ENCODE results near the gene TCEAL5. TPM values are rescaled to one million over a fixed set of nuclear protein-coding genes. Genes with fewer than 3 reads are reported as not detected.
A peak's percentile ranks its signal among the peaks of the same experiment; 100 is the strongest.

Gene TCEAL5
- total RNA-seq, 1 donor from 2014 or later, result not detected

GRCh38 chrX:103293118-103293517 is 16.6 kb upstream of the TCEAL5 start:
- Histone ChIP-seq H3K9me3 (peaks cover 0 to 5% of the 10 kb centered on the region in 2 donors), H3K36me3 (no peaks in the 10 kb centered on the region), H3K27me3 (no peaks in the 10 kb centered on the region), H3K4me1 (no peaks in the 10 kb centered on the region), H3K4me3 (no peak overlapping the region), H3K27ac (no peak overlapping the region)
- intact Hi-C loops (cut with DNase I), result no loop called here
- no peak for DNase-seq (ENCODE audit: low spot score in 2 of 2)
- TF ChIP-seq CTCF (IDR thresholded peaks at IDR 0.05), result no peak

- intact Hi-C loops (cut with DNase I), result no loop called here
- Histone ChIP-seq H3K4me3 (no peak overlapping the region), H3K9me3 (peaks cover 0 to 3% of the 10 kb centered on the region in 2 donors), H3K27ac (no peak overlapping the region), H3K27me3 (no peaks in the 10 kb centered on the region), H3K36me3 (no peaks in the 10 kb centered on the region), H3K4me1 (no peaks in the 10 kb centered on the region)
- no peak for DNase-seq (ENCODE audit: low spot score in 2 of 2)
- no peak for TF ChIP-seq CTCF (IDR thresholded peaks at IDR 0.05)
Measured at GRCh38 chrX:103279624-103280023, 3.1 kb upstream of the TCEAL5 start.

- no peaks in the 10 kb centered on the region for H3K9me3 ChIP-seq
- TF ChIP-seq CTCF (IDR thresholded peaks at IDR 0.05), result no peak
- DNase-seq (ENCODE audit: low spot score in 2 of 2), result no peak
- intact Hi-C loops (cut with DNase I), result no loop called here
- H3K27ac ChIP-seq, result no peak overlapping the region
- no peaks in the 10 kb centered on the region for H3K4me1 ChIP-seq
- no peaks in the 10 kb centered on the region for H3K27me3 ChIP-seq
- no peaks in the 10 kb centered on the region for H3K36me3 ChIP-seq
- H3K4me3 ChIP-seq, result peak overlapping the region in 1 of 2 donors; percentile 55
Measured at GRCh38 chrX:103275947-103276567, 493 bp downstream of the TCEAL5 start.

GRCh38 chrX:103274284-103274683 is 2.3 kb downstream of the TCEAL5 start:
- Histone ChIP-seq H3K4me1 (no peaks in the 10 kb centered on the region), H3K27ac (no peak overlapping the region), H3K4me3 (no peak overlapping the region), H3K9me3 (no peaks in the 10 kb centered on the region), H3K27me3 (no peaks in the 10 kb centered on the region), H3K36me3 (no peaks in the 10 kb centered on the region)
- TF ChIP-seq CTCF (IDR thresholded peaks at IDR 0.05), result no peak
- DNase-seq (ENCODE audit: low spot score in 2 of 2), result no peak
- intact Hi-C loops (cut with DNase I), result no loop called here

DNA sequence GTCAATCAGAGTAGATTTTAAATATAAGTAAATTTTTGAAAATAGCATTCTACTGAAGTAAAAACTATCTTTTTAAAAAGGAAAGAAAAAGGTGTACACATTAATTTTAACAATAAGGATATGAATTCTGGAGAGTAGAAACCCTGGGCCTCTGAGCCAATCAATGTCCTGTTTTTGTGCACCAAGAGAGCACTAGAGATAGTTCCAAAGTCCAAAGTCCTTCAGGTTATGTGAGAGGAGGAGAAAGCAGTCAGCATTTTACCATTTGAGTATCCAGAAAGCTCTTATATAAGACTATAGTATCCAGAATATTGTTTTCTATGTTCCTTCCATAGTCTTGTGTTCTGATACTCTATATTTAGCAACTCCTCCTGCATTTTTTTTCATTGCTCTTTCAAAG is 18.3 kb downstream of the TCEAL5 start:
- Histone ChIP-seq H3K4me1 (peaks cover 0 to 3% of the 10 kb centered on the region in 2 donors), H3K4me3 (no peak overlapping the region), H3K36me3 (no peaks in the 10 kb centered on the region), H3K9me3 (no peaks in the 10 kb centered on the region), H3K27ac (no peak overlapping the region), H3K27me3 (no peaks in the 10 kb centered on the region)
- intact Hi-C loops (cut with DNase I), result no loop called here
- DNase-seq (ENCODE audit: low spot score in 2 of 2), result no peak
- no peak for TF ChIP-seq CTCF (IDR thresholded peaks at IDR 0.05)

GRCh38 chrX:103256651-103257050 is 19.9 kb downstream of the TCEAL5 start:
- Histone ChIP-seq H3K4me3 (no peak overlapping the region), H3K4me1 (peaks cover 0 to 4% of the 10 kb centered on the region in 2 donors), H3K36me3 (no peaks in the 10 kb centered on the region), H3K27me3 (no peaks in the 10 kb centered on the region), H3K27ac (no peak overlapping the region), H3K9me3 (no peaks in the 10 kb centered on the region)
- no peak for DNase-seq (ENCODE audit: low spot score in 2 of 2)
- no peak for TF ChIP-seq CTCF (IDR thresholded peaks at IDR 0.05)
- intact Hi-C loops (cut with DNase I), result no loop called here

Data from ascending aorta (tissue), 2 donors.